Lower leg skin (tissue), 4 donors: Measurements from ENCODE around the gene HOXA13. TPM values are rescaled to one million over a fixed set of nuclear protein-coding genes. Genes with fewer than 3 reads are reported as not detected.

Experiments used
- DNase-seq, 2 donors: peaks; one replicate each; pipeline ENCODE4 v3.0.0-alpha.2; 2019; ENCODE audit warnings: low spot score in 2 of 2
- H3K4me3 ChIP-seq: fragments of 200-600 bp; sonication (generic); 2 replicates; pipeline ENCODE4 v1.5.1; 2017; ENCODE audit warnings: mild to moderate bottlenecking, low read depth; ENCODE audit not compliant: poor library complexity, severe bottlenecking
- CTCF ChIP-seq, 3 donors: fragments of 450-650 bp; IDR thresholded peaks; one replicate each; pipeline ENCODE4 v1.5.1; 2016; ENCODE audit warnings: antibody characterized with exemption in 3 of 3, mild to moderate bottlenecking in 3 of 3, moderate library complexity in 2 of 3
- POLR2A ChIP-seq, 2 donors: fragments of 450-650 bp; IDR thresholded peaks; one replicate each; pipeline ENCODE4 v1.6.1; 2016 to 2017; ENCODE audit warnings: antibody characterized with exemption in 2 of 2, mild to moderate bottlenecking in 1 of 2, moderate library complexity in 1 of 2
- WGBS, 2 donors: methylation state at CpG; one replicate each; pipeline ENCODE4 v1.1.5; 2018; 5-methylcytosine and 5-hydroxymethylcytosine counted together
- intact Hi-C: fragments of 100-400 bp; cut with DNase I; formaldehyde crosslinking; loops from one replicate; pipeline ENCODE4 v1.15.0; 2023; ENCODE audit warnings: low total_unique reads
- total RNA-seq, 4 donors: library from RNA; depleted of rRNA; stranded (reverse); fragments of >200 nt; gene quantifications; one replicate each; pipeline ENCODE4 v1.1.0, GENCODE V29; 2016

HOXA13 gene
- total RNA-seq, 4 donors from 2014 or later: 0.11 to 0.54 (median 0.27) TPM

DNA sequence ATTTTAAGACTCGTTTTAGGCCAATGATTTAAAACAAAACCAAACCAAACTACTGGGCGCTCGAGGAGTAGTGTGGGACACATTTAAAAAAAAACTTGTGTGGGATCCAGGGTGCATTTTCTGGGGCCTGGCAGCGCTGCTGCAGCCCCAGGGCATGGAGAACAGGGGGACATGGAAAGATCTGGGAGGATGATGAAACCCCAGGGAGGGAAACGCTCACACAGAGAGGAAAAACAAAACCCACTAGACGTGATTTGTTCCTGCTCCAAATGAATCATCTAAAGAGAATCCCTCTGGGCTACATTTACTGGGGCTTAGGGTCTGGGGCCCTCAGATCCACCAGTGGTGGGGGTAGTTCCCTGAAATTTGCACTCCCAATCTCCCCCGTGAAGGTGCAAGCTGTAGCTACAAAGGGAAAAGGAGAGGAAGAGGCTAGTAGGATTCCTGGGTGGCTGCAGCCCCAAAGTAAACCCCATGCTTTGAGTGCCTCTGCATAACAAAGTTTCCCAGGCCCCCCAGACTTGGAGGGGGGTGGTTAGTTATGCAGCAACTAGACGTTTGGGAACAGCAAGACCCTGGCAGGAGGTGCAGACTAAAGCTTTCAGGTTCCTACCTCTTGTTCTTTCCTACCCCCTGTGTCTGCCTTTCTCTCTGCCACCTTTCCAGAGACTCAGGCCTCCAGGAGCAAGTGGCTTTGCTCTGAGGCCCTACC lies 14.5 kb upstream of the HOXA13 start:
- no peak for TF ChIP-seq POLR2A (IDR thresholded peaks at IDR 0.05)
- no peak for TF ChIP-seq CTCF (IDR thresholded peaks at IDR 0.05)
- no peak overlapping the region for H3K4me3 ChIP-seq
- peak in 1 of 2 donors; percentile 67 for DNase-seq
- intact Hi-C loops: loop anchor here (5.0 kb wide), 1 partner anchor 363 kb away; no protein-coding TSS in a partner anchor
- 68 to 71% methylated on average over 8 of the region's 8 CpGs for WGBS, 2 donors

GRCh38 chr7:27213433-27214238 lies 13.7 kb upstream of the HOXA13 start:
- no peak overlapping the region for H3K4me3 ChIP-seq
- 65 to 77% methylated on average over 47 to 50 of the region's 50 CpGs for WGBS, 2 donors
- intact Hi-C loops: loop anchor here (5.0 kb wide), 1 partner anchor 364 kb away; no protein-coding TSS in a partner anchor
- TF ChIP-seq POLR2A (IDR thresholded peaks at IDR 0.05): no peak
- no peak for TF ChIP-seq CTCF (IDR thresholded peaks at IDR 0.05)
- DNase-seq: peak in 1 of 2 donors; percentile 85

GRCh38 chr7:27212497-27213432 lies 12.9 kb upstream of the HOXA13 start:
- no peak overlapping the region for H3K4me3 ChIP-seq
- WGBS, 2 donors: 20 to 23% methylated on average over 36 to 51 of the region's 52 CpGs

DNA sequence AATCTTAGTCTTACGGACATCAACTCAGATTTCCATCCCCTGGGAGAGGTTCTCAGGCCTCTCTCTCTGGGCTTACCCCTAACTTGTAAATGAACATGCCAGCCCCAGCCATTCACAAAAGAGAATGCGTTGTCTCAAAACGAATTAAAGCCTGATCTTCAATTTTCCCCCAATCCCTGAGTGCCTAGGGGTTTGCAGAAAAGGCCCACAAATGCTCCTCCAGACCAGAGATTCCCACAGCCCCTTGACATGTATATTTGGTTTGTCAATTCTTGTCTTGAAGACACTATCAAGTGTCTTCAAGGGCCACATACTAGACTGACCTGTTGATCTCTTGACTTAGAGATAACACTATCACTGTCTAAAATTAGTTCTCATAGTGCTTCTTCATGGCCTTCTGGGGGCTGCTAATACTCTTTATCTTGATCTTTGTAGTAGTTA lies 11.9 kb upstream of the HOXA13 start:
- WGBS, 2 donors: 62 to 66% methylated on average over 3 of the region's 3 CpGs
- TF ChIP-seq POLR2A (IDR thresholded peaks at IDR 0.05) (no peak), CTCF (IDR thresholded peaks at IDR 0.05) (no peak)

More at GRCh38 chr7:27212497-27213432, 12.9 kb upstream of the HOXA13 start:
- TF ChIP-seq CTCF (IDR thresholded peaks at IDR 0.05) (no peak), POLR2A (IDR thresholded peaks at IDR 0.05) (no peak)
- peak in 1 of 2 donors; percentile 49 for DNase-seq
- intact Hi-C loops: loop anchor here (5.0 kb wide), 1 partner anchor 365 kb away; no protein-coding TSS in a partner anchor

DNA sequence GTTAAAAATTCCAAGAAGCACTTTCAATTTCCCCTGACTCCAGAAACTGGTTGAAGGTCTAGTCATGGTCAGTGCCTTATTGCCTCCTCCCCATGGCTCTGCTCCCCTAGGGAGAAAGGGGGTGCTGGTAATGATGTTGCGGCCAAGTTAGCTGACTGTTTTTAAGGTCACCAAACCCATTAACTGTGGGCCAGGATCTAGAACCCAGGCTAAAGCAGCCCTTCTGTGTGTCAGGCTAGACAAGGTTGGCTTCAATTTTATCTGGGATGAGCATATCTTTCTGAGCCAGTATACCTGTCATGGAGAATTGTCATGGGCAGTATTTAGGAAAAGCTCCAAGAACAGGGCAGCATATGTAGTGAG lies 11.2 kb upstream of the HOXA13 start:
- H3K4me3 ChIP-seq: no peak overlapping the region
- TF ChIP-seq POLR2A (IDR thresholded peaks at IDR 0.05) (no peak), CTCF (IDR thresholded peaks at IDR 0.05) (no peak)
- no peak for DNase-seq
- intact Hi-C loops: loop anchor here (5.0 kb wide), 1 partner anchor 366 kb away; no protein-coding TSS in a partner anchor
- 86 to 88% methylated on average over 1 of the region's 1 CpG for WGBS, 2 donors

More for the DNA sequence above, 11.9 kb upstream of the HOXA13 start:
- intact Hi-C loops: loop anchor here (5.0 kb wide), 1 partner anchor 366 kb away; no protein-coding TSS in a partner anchor
- H3K4me3 ChIP-seq: no peak overlapping the region
- no peak for DNase-seq
